HG03135 (cell line): ENCODE data around the gene FGR.
A peak's percentile ranks its signal among the peaks of the same experiment; 100 is the strongest.

Experiments
- ATAC-seq: cut with Tn5 transposase; IDR thresholded peaks from one replicate; pipeline ENCODE4 v1.9.1; 2021; ENCODE audit warnings: mild to moderate bottlenecking, moderate library complexity; ENCODE audit not compliant: unreplicated experiment

The FGR gene

DNA sequence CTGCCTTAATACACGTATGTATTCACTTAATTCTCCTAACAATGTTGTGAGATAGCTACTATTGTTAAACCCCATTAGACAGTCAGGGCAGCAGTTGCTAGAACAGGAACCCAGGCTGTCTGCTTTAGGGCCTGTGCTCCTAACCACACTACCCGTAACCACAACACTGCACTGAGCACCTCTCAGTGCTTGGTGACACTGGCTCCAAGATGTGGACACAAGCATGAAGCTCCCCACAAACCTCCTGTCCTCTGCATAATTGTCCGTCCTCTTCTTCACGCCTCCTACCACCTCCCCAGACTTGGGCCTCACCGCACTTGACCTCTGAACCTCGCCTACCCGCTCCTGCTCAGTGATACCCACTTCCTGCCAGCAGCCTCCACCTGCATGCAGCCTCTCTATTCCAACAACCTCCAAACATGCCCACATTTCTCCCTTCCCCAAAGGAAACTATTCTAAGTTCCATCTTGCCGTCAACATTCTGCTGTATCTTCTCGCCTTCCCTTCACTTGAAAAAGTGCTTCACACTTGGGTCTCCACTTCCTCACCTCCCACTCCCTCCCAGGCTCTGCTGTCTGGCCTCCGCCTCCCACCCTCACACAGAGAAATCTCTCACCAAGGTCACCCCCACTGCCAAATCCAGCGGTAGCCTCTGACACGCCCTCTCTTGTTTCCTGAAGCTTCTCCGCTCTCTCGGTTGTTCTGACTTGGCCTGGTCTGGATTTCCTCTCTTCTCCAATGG, 16.5 kb downstream of the FGR start:
- ATAC-seq, result no peak

DNA sequence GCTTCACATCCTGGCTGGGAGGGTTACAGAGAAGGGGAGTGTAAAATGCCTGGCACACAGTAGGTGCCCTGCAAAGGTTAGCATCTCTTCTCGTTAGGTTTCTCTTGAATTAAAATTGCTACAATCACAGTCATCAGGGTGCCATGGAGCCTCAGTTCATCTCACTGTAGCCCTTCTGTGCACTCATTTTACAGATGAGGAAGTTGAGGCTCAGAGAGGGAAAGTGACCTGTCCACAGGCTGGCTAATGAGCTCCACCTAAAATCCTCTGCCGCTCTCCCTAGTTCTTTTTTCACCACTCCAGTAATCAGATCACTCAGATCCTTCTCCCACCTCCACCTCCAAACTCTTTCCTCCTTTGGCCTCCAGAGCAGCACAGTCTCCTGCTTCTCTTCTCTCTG, 17.6 kb downstream of the FGR start:
- ATAC-seq, result no peak

DNA sequence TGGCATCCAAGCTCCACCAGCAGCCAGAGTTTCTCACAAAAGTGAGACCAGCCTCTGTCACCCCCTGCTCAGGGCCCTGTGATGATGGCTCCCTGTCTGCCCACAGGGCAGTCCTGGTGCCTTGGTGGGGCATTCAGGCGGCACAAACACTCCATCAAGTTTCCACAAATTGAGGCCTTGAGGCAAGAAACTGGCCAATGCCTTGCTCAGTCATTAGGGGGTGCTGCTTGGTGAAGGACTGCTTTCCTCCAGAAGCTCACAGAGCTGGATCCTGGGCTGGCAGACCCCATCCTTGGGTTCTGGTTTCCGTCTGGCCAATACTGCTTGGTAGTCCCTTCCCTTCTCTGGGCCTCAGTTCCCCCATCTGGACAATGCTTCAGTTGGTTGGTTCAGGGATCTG, 18.5 kb downstream of the FGR start:
- no peak for ATAC-seq

DNA sequence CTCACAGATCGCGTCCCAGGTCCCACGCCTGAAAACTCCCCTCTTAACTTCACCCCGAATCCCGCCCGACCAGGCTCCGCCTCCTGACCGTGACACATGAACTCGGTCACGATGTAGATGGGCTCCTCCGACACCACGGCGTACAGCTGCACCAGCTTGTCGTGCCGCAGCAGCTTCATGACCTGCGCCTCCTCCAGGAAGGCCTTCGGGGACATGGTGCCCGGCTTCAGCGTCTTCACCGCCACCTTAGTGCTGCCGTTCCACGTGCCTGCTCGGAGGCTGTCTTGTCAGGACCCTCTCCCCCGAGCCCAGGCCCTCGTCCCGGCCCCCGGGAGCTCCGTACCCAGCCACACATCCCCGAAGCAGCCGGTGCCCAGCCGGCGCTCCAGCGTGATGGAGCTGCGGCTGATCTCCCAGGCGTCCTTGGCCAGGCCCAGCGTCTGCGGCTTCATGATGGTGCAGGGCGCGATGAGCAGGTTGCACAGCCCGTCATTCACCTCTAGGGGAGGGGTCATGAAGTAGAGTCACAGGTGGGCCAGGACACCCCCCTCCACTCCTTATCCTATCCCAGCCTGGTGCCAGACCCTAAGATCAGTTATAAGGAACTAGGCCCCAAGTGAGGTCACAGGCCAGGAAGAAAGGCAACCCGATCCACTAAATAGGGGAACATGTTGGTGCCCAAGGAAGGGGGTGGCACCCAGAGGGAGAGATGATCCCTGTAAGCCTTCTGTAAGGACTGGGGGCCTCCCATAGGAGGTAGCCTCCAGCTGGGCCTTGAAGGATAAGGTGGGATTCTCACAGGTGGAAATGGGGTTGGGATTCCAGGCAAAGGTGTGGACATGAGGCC, 19.4 kb downstream of the FGR start:
- no peak for ATAC-seq

DNA sequence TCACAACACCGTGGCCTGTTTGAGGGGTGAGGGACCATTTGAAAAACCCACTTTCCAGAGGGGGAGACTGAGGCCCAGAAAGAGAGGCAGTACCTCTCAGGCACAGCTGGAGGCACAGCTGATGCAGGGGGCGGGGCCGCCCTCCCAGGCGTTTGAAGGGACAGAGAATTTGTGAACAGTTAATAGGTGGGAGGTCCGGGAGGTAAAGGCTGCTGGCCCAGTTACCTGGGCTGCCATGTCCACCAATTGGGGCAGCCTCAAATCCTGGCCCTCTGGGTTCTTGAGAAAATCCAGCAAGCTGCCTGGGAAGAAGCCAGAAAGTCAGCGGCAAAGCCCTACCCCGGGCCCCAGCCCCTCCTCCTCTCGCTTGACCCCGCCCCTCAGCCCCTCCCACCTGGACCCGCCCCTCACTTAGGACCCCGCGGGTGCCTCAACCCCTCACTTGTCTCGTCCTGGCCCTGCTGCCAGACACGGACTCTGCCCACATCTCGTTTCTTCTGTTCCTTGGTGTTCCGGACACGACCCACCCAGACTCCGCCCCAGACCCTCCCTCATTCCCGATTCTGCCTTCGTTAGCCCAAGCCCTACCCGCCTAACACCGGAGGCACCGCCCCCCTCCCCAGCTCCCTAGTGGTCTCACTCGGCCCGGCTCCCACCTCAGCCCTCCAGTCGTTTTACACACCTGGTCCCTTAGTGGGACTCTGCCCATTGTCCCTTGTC, 20.2 kb downstream of the FGR start:
- no peak for ATAC-seq

DNA sequence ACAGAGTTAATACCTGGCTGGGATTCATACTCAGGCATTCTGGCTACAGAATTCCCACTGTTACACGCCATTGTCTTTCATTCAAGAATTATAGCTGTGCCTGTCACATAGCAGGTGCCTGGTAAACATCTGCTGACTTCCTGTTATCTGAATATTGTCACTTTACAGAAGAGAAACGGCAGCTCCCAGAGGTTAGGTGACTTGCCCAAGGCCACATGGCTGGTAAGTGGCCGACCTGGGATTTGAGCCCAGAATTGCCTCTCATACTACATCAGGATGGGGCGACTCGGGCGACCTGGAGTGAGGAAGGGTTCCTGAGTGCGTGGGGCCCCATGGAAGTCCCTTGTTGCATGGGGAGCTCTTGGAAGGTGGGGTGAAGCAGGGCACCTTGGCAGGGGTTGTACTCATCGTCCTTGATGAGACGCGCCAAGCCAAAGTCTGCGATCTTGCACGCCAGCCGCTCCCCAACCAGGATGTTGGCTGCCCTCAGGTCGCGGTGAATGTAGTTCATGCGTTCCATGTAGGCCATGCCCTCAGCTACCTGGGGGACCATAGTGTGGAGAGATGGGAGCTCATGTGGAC, 20.9 kb downstream of the FGR start:
- ATAC-seq, result no peak

DNA sequence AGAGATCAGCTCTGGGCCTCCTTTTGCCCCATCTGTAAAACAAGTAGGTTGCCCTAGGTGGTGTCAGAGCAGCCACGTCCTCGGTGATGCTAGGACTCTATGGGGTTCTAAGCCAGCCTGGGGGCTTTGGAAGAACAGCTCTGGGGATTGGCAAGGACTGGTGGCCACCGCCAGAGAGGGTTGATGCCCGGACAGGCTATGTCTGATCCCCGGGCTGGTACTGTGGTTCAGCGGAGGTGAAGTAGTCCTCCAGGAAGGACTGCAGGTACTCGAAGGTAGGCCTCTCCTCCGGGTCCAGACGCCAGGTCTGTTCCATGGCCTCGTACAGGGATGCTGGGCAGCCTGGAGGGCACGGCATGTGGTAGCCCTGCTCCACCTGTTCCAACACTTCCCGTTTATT, 22.3 kb downstream of the FGR start:
- ATAC-seq, result no peak

DNA sequence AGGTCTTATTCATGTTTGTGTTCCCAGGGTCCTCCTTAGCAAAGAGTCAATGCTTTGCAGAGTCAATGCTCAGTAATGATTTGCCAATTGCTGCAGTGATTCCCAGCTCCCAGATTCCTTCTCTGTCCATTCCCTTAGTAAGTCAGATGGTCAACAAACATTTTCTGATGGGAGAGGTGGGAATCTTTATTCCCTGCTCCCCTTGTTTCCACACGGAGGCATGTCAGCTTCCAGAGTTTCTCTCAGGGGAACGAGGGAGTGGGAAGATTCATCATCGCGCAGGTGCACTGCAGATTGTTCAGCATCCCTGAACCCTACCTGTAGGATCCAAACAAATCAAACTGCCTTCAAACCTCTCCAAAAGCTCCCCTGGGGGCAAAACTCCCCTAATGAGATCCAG, 23.5 kb downstream of the FGR start:
- ATAC-seq, result no peak

DNA sequence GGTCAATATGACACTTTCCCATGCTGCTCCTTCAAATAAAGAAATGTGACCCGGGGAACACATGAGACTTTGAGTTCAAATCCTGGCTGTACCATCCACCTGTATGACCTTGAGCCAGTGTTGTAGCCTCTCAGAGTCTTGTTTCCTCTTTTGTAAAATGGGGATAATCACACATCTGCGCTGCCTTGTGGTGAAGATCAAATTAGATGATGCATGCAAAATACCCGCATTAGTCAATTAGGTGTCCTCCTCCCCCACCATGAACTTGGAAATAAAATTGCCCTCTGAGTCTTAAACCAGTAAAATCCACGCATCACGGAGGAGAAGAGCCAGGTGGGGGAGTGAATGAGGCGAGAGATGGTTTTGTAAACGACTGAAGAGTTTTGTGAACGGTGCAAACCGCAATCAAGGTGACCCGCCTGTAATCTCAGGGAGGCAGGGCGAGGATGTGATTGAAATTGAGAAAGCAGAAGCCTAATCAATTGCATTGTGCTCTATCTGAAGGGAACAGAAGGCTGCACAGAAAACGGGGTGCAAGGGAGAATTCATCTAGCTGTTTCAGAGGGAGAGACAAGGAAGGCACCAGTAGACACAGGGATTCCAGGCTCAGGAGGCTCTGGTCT, 25.3 kb downstream of the FGR start:
- no peak for ATAC-seq

DNA sequence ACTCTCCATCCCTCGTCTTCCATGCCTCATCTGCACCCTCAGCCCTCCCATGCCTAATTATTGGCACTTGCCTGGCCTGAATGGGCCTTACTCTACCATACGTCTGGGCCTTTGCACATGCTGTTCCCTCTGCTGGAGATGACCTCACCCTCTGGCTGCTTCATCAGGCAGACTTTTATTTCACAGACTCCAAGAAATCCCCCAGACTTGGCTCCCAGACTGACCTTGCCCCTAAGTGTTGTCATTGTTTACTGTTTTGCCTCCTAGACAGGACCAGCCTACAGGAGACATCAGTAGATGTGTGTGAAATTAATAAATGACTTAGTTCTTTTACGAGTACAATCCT, 25.8 kb downstream of the FGR start:
- ATAC-seq, result no peak

DNA sequence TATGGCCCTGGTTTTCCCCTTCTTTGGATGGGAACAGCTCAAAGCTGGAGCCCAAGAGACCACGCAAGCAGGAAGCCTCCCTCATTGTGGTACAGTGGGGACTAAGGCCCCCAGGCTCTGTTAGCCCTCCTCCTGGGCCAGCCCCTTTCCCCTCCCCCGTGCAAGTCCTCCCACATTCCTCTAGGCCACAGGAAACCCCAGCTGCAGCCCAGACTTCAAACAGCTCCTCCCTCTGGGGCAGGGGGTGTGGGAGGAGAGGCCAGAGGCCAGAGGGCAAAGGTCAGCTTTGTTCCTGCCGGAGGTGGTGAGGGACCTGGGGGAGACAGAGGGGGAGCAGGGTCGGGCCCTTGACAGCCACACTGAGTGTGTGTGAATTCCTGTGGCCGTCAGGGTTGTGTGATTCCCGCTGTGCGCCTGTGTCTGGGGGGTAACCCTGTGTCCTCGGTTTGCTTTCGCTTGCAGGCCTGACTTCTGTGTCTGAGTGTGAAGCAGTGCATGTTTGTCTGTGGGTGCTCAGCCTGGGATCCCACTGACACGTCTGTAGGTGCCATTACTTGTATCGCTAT, 27.7 kb downstream of the FGR start:
- ATAC-seq, result no peak

DNA sequence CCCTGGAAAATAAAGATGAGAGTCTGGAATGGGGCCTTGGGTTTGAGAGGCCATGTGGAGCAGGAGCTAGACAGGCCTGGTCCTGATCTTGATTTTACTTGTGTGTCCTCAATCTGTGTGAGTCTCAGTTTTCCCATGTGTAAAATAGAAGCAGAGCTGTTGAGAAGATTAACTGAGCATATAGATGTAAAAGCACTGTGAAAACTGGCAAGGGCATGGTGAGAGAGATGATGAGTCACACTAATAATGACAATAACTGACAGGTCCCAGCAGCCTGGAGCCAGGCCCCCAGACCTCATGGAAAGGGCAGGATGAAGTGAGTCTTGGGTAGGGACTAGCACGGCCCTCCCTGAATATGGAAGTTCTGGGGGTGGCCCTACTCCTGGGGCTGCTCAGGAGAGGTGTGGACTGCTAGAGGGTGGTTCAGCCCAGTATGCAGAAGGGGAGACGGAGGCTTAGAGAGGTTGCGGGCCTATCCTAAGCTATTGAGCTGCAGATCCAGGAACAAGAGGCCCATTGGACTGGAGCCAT, 28.2 kb downstream of the FGR start:
- ATAC-seq, result no peak

DNA sequence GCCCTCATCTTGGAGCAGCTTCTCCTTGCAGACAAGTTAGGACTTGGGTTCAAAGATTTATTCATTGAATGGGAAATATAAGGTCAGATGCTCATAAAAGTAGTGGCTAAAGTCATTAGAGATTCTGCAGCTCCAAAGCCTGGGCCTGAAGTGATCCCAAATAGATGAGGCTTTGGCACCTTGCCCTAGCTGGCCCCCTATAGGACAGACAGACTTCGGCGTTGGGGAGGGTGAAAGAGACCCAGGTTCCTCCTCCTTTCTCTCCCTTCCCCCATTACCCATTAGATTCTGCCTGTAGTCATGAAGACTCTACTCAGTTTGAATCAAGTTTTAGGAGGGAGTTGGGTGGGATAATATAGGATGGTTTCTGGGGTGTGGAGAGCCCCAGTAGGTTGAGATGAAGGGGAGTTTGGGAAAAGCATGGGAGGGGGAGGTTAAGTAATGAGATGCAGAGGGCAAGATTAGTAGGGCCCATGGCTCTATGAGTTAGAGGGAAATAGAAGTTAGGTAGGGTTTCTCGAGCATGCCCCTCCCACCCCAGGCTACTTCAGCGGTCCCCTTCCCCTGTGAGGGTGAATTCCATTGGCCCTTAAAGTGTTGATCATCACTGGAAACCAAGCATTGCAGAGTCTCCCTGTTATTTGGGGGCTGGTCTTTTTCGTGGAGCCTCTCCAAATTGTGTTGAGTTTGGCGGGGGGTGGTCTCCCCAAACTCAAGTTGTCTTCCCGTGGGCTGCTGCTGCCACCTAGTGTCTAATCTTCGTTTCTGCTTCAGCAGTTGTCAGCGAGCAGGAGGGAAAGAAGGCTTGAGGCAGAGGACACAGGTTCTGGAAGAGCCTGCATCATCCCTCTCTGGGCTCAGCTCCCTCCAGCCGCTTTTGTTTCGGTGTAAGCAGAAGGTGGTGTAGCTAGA, 28.9 kb downstream of the FGR start:
- ATAC-seq, result no peak

DNA sequence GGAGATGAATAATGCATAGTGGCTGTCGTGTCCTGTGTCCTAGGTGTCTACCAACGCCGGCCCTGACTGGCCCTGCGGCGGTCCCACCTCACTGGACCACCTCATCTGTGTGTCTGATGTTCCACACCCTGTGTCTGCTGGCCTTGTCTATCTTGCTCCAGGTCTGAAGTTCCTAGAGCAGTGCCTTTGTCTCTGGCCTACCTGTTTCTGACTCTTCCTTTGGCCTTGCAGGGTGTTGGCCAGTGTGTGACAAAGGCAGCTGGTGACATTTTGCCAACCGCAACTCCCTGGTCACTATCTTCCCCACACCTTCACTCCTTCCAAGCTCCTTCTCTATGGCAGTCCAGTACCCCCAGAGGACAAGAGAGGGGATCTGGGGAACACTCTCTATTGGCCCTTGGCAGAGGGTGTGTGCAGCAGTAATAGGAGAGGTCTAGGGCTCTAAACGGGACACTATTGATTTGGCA, 29.7 kb downstream of the FGR start:
- no peak for ATAC-seq

DNA sequence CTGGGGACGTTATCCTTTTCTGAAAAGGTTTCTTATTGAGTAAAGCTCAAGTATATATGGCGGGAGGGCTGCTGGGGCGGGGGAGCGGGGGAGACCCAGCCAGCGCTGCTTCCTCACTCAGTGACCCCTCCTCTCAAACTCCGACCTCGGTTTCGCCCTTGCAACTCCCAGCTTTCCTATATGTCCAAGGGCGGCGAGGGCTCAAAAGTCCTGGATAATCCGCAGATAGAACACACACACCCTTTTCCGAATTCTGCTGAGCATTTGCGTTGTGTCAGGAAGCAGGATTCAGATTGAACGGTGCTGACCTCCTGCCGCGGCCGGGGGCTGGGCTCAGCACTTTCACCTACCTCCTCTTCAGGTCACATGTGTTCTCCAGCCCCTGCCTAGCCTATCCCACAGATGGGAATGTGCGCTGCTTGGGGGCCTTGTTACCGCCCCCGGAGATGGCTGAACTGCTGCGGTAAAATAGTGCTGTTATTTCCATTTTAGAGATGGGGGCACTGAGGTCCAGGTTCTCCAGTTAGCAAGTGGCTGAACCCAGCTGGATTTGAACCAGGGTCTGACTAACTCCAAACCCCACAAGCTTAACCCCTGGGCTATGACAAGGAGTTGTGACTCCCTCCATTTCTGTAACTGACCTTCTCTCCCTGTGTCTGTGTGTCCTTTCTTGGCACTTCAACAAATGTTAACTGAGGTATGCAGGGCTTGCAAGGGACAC, 30.2 kb downstream of the FGR start:
- ATAC-seq, result no peak

DNA sequence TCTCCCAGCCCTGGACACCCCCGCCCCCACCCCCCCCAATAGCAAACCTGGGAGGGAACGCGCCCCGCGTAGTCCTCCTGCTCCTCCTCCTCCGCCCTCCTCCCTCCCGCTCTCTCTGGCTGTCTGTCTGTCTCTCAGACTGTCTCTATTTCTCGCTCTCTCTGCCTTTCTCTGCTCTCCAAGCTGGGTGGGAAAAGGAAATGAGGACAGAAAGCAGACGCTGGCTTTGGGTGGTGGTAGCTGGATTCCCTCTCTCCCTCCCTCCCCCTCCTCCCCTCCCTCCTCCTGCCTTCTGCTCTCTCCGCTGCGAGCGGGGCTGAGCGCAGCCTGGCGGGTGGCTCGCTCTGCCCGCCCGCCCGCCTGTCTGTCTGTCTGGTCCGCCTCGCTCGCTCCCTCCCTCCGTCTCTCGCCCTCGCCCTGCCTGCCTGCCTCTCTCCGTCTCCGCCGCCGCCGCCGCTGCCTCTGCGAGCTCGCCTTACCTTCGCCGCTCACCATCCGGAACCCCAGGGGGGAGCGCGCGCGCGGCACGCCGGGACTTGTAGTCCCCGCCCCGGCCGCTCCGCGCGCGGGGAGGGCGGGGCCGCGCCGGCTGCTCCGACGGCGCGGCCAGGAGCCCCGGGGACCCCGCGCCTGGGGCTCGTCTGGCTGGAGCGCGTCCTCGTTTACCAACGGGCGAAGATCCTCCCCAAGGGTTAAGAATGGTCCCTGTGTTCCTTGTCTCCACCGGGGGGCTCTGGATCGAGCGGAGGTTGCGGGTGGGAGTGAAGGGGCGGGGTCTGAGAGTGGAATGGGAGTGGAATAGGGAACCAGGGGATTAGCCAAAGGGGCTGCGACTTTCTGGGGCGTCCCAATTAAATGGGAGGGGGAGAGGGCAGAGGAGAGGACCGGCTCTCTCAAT, 31.1 kb downstream of the FGR start, which contains the start of gene AHDC1:
Gene AHDC1 (minus strand): TSS at position 464 of the 898 bp plus-strand sequence. CDS start 52,029 bp downstream, outside the sequence.
- peak; percentile 41 for ATAC-seq

DNA sequence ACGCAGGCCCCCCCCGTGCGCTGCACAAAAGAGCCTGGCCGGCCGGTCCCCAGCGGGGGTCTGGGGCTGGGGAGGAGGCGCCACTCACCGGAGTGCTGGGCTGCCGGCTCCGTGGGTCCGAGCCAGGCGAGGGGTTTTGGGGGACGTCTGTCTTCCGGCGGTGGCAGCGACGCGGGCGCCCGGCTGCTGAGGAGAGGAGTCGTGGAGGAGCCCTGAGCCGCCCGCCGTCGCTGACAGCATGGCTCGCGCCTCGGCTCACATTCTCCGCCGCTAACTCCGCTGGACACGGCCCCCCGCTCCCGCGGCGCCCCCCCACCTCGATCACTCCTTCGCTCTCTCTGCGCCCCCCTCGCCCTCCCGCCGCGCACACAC, 31.7 kb downstream of the FGR start:
- no peak for ATAC-seq
